Measurements from ENCODE around the gene SUCNR1.

DNA sequence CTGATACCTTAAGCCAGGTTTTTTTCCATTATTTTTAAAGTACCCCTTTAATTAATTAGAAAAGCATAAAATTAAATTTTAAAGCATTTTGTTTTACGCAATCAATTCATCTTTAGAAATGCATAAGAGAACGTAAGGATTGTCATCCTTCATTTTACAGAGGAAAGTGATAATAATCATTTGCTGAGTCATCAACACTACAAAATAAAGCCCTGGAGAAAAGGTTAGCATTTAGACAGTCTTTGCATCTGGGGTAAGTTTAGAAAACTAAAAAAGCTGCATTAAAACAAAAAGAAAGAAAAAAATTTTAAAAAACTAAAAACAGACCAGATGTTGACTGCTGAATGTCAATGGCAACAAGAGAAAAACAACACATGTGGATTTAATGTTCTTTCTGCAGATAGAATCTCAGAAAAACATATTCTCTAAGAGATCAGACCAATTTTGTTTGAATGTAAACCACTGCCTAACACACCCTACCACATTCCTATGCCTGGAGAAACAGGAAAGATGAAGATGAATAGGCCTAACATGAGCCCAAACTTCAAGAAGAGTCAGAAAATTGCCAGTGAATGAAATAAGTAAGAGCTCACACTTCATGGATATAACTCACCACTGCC is 59.9 kb downstream of the SUCNR1 start:
- TF ChIP-seq CTCF (IDR thresholded peaks at IDR 0.05) (no peak), POLR2A (IDR thresholded peaks at IDR 0.05) (no peak)
